Measurements from ENCODE around the gene SCO1. TPM values are rescaled to one million over a fixed set of nuclear protein-coding genes. Genes with fewer than 3 reads are reported as not detected.

SCO1 gene
- total and polyA plus RNA-seq, 2 donors (not counting 1 experiment from before 2014, with no cell fraction given) = 5.9 to 28.6 TPM

GRCh38 chr17:10624969-10625368 lies 72.4 kb downstream of the SCO1 start:
- DNase-seq (no peak), ATAC-seq (ENCODE audit: low read depth) (no peak)
- intact Hi-C loops (cut with micrococcal nuclease) = no loop called here
- Histone ChIP-seq H3K4me1 (ENCODE audit: control insufficient read depth in 2 of 2, insufficient read depth in 2 of 2, low read length in 2 of 2) (peaks cover 4 to 9% of the 10 kb centered on the region in 2 donors), H3K36me3 (replicated peaks in 1 of 2; ENCODE audit: control extremely low read depth in 1 of 2, control insufficient read depth in 1 of 2, extremely low read depth in 1 of 2, insufficient read depth in 2 of 2, low read length in 1 of 2) (peaks cover 0 to 6% of the 10 kb centered on the region in 2 experiments), H4K20me1 (ENCODE audit: control insufficient read depth, insufficient read depth, low read length, poor library complexity, severe bottlenecking) (no peaks in the 10 kb centered on the region), H3K4me3 (ENCODE audit: control extremely low read depth in 1 of 5, extremely low read depth in 1 of 5, insufficient read depth in 1 of 5, low read depth in 2 of 5, low read length in 4 of 5) (no peak overlapping the region), H3K4me2 (replicated peaks; ENCODE audit: low read depth, low read length, poor library complexity, severe bottlenecking) (no peak overlapping the region), H3K9ac (ENCODE audit: low read length) (no peak overlapping the region), H2AFZ (ENCODE audit: insufficient read depth, low read depth, low read length, poor library complexity, severe bottlenecking) (no peak overlapping the region), H3K27me3 (replicated peaks in 1 of 4; ENCODE audit: control extremely low read depth in 1 of 4, control insufficient read depth in 3 of 4, insufficient read depth in 4 of 4, low read length in 3 of 4) (no peaks in the 10 kb centered on the region), H3K27ac (ENCODE audit: low read length in 2 of 2) (no peak overlapping the region), H3K79me2 (ENCODE audit: control insufficient read depth, insufficient read depth, low read length) (no peaks in the 10 kb centered on the region), H3K9me3 (ENCODE audit: control extremely low read depth in 1 of 3, control insufficient read depth in 2 of 3, insufficient read depth in 1 of 3, low read length in 2 of 3) (no peaks in the 10 kb centered on the region)
- TF ChIP-seq EZH2 (IDR thresholded peaks at IDR 0.05; ENCODE audit: borderline replicate concordance, insufficient read depth, low read depth, low read length, poor library complexity, severe bottlenecking) = no peak
- no peak for TF ChIP-seq CTCF (IDR thresholded peaks at IDR 0.05)
- Mint-ChIP-seq H3K27ac (no peak overlapping the region), H3K9me3 (ENCODE audit: insufficient read depth) (no peaks in the 10 kb centered on the region), H3K4me3 (no peak overlapping the region), H3K27me3 (no peaks in the 10 kb centered on the region), H3K4me1 (peaks cover 6% of the 10 kb centered on the region)
- ChIA-PET CTCF (interaction anchor here (2.0 kb wide), 1 partner anchor 10 kb away, joined by 14 read pairs; no protein-coding TSS in a partner anchor), POLR2A (no interaction called here)
- 91% methylated on average over 8 of the region's 11 CpGs for WGBS (ENCODE audit: insufficient coverage)

GRCh38 chr17:10623737-10624338 lies 73.5 kb downstream of the SCO1 start:
- no peak overlapping the region for H3K4me3 Mint-ChIP-seq
- ATAC-seq (ENCODE audit: low read depth) = no peak

More at GRCh38 chr17:10623737-10624338, 73.5 kb downstream of the SCO1 start:
- no peaks in the 10 kb centered on the region for H3K9me3 Mint-ChIP-seq (ENCODE audit: insufficient read depth)
- H3K27me3 Mint-ChIP-seq = no peaks in the 10 kb centered on the region
- H3K4me1 Mint-ChIP-seq = peaks cover 6% of the 10 kb centered on the region
- H3K4me2 ChIP-seq (replicated peaks; ENCODE audit: low read depth, low read length, poor library complexity, severe bottlenecking) = no peak overlapping the region
- no peak overlapping the region for H3K27ac Mint-ChIP-seq
- no peaks in the 10 kb centered on the region for H3K79me2 ChIP-seq (ENCODE audit: control insufficient read depth, insufficient read depth, low read length)
- TF ChIP-seq CTCF (IDR thresholded peaks at IDR 0.05) (no peak), EZH2 (IDR thresholded peaks at IDR 0.05; ENCODE audit: borderline replicate concordance, insufficient read depth, low read depth, low read length, poor library complexity, severe bottlenecking) (no peak)
- no peak overlapping the region for H3K27ac ChIP-seq (ENCODE audit: low read length in 2 of 2)
- POLR2A ChIA-PET = no interaction called here
- peaks cover 4 to 9% of the 10 kb centered on the region in 2 donors for H3K4me1 ChIP-seq (ENCODE audit: control insufficient read depth in 2 of 2, insufficient read depth in 2 of 2, low read length in 2 of 2)
- WGBS (ENCODE audit: insufficient coverage) = 86% methylated on average over 8 of the region's 10 CpGs
- no peak overlapping the region for H3K4me3 ChIP-seq (ENCODE audit: control extremely low read depth in 1 of 5, extremely low read depth in 1 of 5, insufficient read depth in 1 of 5, low read depth in 2 of 5, low read length in 4 of 5)
- no peak overlapping the region for H3K9ac ChIP-seq (ENCODE audit: low read length)
- no peak overlapping the region for H2AFZ ChIP-seq (ENCODE audit: insufficient read depth, low read depth, low read length, poor library complexity, severe bottlenecking)
- no peaks in the 10 kb centered on the region for H3K27me3 ChIP-seq (replicated peaks in 1 of 4; ENCODE audit: control extremely low read depth in 1 of 4, control insufficient read depth in 3 of 4, insufficient read depth in 4 of 4, low read length in 3 of 4)
- no peak for DNase-seq
- H4K20me1 ChIP-seq (ENCODE audit: control insufficient read depth, insufficient read depth, low read length, poor library complexity, severe bottlenecking) = no peaks in the 10 kb centered on the region
- CTCF ChIA-PET = interaction anchor here (2.0 to 10.2 kb wide), 2 partner anchors 9 kb away, joined by 14 to 159 read pairs; no protein-coding TSS in a partner anchor
- no peaks in the 10 kb centered on the region for H3K9me3 ChIP-seq (ENCODE audit: control extremely low read depth in 1 of 3, control insufficient read depth in 2 of 3, insufficient read depth in 1 of 3, low read length in 2 of 3)
- H3K36me3 ChIP-seq (replicated peaks in 1 of 2; ENCODE audit: control extremely low read depth in 1 of 2, control insufficient read depth in 1 of 2, extremely low read depth in 1 of 2, insufficient read depth in 2 of 2, low read length in 1 of 2) = no peaks in the 10 kb centered on the region
- intact Hi-C loops (cut with micrococcal nuclease) = no loop called here

Data from B cell (primary cell).